Stimulated activated CD8-positive, alpha-beta memory T cell treated with anti-CD3 and anti-CD28 coated beads, Interleukin-7, amount 100 ng/mL, for 48 hours (primary cell): ENCODE results near the gene SHD.

Source experiments
- DNase-seq, 2 donors: peaks; one replicate each; pipeline ENCODE4 v3.0.0-alpha.2; 2020; ENCODE audit warnings: low read depth in 1 of 2; ENCODE audit errors: extremely low read depth in 1 of 2

The SHD gene

DNA sequence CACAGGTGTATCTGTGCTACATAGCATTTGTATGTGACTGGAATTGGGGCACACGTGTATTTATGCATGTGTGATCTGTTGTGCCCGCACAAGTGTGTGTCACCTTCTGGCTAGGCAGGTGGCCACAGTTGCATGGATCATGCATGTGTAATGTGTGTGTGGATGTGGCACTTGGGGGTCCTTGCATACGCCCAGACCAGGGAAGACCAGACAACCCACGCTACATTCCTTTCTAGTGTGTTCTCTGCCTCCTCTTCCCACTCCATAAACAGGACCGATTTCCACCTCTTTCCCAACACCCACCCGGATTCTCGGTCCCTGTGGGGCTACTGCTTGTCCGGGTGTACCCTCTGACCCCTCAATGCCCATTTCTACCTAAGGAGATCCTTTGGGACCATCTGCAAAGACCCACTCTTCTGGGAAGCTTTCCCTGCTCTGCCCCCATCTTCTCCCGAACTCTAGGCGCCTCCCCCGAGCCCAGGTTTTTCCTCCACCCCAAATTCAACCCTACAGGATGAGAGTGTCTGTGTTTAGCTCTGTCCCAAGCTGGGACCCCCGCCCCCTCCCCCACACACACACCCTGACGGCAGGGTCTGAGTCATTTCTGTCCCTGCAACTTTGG, 47.3 kb downstream of the SHD start:
- DNase-seq: no peak

DNA sequence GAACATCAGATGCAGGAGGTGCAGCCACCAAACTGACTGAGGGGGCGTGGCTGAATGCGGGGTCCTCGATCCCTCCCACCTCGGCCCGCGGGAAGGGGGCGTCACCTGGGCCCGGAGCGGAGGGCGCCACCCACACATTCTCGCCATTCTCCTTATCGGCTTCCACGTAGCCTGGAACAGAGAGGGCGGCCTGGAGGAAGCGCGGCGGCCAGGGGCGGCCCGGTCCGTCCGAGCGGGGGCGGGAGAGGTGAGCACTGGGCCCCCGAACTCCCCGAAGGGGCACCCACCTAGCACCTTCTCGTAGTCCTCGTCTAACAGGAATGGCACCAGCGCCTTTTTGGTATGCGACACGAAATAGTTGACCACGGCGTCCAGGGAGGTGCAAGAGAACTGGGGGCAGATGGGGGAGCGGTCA, 47.8 kb downstream of the SHD start:
- no peak for DNase-seq

DNA sequence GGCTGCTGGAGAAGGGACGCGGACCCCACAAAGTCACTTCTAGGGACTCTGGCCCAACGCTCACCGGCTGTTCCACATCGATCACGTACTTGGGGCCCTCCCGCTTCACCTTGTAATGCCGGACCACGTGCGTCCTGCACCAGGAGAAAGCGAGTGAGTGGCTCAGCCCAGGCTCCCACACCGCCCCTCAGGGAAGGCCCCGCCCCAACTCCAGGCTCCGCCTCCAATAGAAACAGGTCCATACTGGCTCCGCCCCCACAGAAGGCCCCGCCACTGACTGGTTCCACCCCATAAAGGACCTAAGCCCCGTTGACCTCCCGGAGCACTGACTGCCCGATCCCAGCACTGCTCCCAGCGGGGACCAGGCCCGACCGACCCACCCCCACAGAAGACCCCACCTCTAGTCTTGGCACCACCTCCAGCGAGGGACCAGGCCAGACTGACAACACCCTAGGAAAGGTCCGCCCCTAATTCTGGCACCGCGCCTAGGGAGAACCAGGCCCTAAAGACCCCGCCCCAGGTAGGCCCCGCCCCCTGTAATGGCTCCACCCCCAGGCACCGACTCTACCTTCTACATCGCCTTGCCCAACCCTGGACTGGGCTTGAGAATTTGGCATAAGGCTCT, 48.3 kb downstream of the SHD start:
- peak; percentile 56 to 87 for DNase-seq

DNA sequence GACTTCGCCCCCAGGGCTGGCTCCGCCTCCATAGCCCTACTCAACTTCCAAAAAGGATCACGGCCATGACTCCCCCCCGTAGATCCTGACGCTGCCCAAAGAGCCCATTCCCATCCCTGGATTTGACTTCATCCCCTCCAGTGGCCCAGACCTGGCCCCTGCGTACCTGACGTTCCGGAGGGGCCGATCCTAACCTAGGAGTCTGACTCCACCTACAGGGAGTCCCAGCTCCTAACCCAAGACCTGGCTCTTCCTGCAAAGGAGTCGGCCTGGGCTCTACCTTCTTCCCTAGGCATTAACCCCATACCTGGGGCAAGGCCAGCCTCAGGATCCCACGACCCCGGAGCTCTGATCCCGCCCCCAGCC, 48.8 kb downstream of the SHD start:
- no peak for DNase-seq

DNA sequence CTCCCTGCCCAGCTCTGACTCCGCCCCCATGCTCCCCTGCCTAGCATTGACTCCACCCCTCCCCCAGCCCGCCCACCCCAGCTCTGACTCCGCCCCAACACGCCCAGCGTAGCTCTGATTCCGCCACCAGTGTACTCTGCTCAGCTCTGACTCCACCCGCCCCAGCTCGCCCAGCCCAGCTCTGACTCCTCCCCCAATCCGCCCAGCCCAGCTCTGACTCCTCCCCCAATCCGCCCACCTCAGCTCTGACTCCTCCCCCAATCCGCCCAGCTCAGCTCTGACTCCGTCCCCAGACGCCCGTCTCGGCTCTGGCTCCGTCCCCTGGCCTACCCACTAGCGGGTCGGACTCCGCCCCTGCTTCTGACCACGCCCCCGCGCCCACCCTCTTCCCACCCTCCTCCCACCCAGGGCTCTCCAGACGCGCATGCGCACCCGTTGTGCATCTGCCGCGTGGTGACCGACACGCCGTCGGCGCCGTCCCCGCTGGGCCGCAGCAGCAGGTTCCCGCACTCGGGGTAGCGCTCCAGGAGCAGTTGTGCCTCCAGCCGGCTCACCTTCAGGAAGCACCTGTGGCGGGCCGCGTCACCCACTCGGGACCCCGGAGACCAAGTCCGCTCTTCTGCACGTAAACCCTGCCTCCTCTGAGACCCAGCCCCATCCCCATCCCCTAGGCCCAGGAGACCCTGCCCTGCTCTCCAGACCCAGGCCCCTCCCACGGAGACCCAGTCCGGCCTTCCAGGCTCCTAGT, 49.4 kb downstream of the SHD start:
- peak; percentile 87 to 97 for DNase-seq

DNA sequence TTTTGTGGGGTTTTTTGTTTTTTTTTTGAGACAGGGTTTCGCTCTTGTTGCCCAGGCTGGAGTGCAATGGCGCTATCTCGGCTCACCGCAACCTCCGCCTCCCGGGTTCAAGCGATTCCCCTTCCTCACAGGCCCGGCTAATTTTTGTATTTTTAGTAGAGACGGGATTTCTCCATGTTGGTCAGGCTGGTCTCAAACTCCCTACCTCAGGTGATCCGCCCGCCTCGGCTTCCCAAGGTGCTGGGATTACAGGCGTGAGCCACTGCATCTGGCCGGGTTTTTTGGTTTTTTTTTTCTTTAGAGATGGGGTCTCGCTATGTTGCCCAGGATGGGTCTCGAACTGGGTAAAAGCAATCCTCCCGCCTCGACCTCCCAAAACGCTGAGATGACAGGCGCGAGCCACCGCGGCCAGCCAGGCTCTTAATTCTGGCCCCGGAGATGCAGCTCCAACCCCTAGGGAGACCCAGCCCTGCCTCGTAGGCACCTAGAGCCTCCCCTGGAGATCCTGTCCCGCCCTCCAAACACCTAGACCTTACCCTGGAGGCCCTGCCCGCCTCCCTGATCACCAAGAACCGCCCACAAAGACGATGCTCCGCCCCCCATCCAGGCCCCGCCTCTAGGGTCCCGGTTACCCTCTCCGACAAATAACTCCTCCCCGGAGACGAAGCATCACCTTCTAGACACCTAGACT, 50.1 kb downstream of the SHD start:
- DNase-seq: peak in 1 of 2 donors; percentile 60

DNA sequence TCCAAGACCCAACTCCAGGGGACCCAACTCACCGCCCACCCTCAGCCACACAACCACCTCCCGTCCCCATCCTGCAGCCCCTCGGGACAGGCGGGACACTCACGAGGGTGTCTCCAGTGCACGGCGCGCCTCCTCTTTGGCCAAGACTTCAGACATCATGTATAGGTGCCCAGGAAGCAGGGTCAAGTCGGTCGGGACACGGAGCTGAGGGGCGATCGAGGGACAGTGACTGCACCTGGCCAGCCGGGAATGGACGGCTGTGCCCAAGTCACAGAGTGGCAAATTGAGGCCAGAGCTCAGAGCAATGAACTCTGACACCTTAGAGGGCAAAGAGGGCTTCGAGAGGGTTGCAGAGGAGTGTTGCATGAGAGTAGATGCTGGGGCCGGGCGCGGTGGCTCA, 50.8 kb downstream of the SHD start:
- DNase-seq: no peak

DNA sequence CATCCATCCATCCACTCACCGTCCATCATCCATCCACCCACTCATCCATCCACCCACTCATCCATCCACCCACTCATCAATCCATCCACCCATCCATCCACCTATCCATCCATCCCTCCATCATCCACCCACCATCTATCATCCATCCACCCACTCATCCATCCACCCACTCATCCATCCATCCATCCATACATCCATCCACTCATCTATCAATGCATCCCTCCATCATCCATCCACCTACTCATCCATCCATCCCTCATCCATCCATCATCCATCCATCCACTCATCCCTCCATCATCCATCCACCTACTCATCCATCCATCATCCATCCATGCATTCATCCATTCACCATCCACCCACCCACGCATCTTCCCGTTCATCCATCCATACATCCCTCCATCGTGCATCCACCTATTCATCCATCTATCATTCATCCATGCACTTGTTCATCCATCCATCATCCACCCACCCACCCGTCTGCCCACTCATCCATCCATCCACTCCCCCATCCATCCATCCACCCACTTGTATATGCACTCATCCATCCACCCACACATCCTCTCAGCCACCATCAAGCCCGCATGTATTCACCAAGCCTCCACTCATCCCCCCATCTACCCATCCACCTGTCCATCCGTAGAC, 56.0 kb downstream of the SHD start:
- DNase-seq: no peak

DNA sequence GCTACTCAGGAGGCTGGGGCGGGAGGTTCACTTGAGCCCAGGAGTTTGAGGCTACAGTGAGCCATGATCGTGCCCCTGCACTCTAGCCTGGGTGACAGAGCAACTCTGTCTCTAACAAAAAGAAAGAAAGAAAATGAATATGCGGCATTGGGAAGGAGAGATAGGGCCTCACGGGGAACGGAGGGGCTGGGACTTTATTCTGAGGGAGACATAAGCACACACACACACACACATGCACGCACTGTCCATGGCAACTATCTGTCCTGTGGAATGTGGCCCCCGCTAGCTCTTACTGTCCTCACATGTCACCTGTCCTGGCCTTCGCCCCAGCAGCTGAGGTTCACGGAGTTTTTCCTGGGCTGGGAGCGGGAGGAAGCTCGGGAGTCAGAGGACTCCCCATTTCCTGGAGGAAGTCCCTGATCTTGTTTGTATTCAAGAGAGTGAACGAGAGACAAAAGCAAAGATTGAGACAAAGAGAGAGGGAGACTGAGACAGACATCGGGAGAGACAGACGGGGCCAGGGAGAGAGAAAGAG, 58.9 kb downstream of the SHD start:
- DNase-seq: no peak

DNA sequence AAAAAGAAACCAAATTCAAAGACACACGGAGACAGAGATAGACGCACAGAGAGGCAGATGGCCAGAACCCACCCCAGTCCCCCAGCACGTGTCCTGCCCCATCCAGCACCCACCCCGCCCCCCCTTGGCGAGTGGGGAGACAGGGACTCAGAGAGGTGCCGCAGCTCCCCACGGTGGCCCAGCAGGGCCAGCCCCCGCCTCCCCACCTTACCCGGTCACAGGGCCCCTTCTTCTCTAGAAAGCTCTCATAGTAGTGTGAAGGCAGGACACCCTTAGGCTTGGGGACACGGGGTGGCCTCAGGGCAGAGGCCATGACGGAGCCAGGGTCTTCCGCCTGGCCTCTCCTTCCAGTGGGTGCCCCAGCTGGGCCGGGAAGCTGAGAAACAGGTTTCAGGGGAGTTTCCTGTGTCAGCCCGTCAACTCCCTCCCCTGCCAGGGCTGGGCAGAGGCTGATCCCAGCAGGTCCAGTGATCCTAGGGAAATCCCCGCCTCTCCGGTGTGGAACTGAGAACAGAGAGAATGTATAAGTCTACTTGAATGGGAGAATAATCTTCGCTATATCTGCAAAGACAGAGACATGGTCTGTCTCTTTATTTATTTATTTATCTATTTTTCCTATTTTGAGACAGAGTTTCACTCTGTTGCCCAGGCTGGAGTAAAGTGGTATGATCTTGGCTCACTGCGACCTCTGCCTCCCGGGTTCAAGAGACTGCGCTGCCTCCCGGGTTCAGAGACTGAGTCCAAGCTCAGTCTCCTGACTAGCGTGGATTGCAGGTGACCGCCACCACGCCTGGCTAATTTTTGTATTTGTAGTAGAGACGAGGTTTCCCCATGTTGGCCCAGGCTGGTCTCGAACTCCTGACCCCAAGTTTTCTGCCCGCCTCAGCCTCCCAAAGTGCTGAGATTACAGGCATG, 59.6 kb downstream of the SHD start, which contains the start of gene STAP2:
STAP2 (minus strand) TSS at position 387 of the 915 bp plus-strand sequence; CDS start at position 313, 74 bp downstream.
- DNase-seq: no peak
